Measurements from ENCODE around the gene NCAPG.

NCAPG gene

GRCh38 chr4:17869327-17869726 lies 58.5 kb downstream of the NCAPG start:
- H3K4me3 ChIP-seq (ENCODE audit: low read depth, low read length) = no peak overlapping the region
- no peak for DNase-seq (ENCODE audit: low read depth)
- TF ChIP-seq CTCF (conservative IDR thresholded peaks at IDR 0.05; ENCODE audit: low read depth, low read length) = no peak

DNA sequence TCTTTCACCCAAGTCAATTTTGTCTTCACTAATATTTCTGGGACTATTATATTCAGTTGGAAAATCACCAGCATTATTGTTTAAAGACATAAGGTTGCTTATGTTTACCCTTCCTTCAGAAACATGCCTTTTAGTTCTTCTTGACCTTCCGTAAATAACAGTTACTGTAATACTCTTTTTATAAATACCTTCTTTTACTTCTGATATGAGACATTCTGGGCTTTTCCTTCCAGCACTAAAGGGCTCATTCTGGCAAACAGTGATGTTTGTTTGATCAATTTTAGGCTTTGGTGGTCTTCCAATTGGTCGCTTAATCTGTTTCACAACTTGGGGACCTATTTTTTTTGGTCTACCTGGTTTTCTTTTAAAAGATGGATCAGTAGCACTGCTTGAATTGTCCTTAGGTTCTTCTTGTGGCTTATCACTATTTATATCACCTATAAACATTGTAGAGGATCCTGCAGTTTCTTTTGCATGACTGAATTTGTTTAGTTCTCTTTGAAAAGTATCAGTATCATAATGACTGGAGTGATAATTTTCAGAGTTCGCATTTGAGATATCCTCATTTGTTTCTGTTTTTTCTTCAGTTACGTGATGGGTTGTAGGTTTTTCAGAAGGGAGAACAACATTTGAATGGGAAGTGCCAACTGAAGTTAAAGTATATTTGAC lies 64.8 kb downstream of the NCAPG start:
- no peak for DNase-seq (ENCODE audit: low read depth)
- H3K4me3 ChIP-seq (ENCODE audit: low read depth, low read length) = no peak overlapping the region
- TF ChIP-seq CTCF (conservative IDR thresholded peaks at IDR 0.05; ENCODE audit: low read depth, low read length) = no peak

- no peak overlapping the region for H3K4me3 ChIP-seq (ENCODE audit: low read depth, low read length)
- no peak for TF ChIP-seq CTCF (conservative IDR thresholded peaks at IDR 0.05; ENCODE audit: low read depth, low read length)
- DNase-seq (ENCODE audit: low read depth) = no peak
Observed at GRCh38 chr4:17876943-17877342, 66.2 kb downstream of the NCAPG start.

- DNase-seq (ENCODE audit: low read depth) = no peak
- no peak for TF ChIP-seq CTCF (conservative IDR thresholded peaks at IDR 0.05; ENCODE audit: low read depth, low read length)
- no peak overlapping the region for H3K4me3 ChIP-seq (ENCODE audit: low read depth, low read length)
Observed at GRCh38 chr4:17877661-17878060, 66.9 kb downstream of the NCAPG start.

- no peak for TF ChIP-seq CTCF (conservative IDR thresholded peaks at IDR 0.05; ENCODE audit: low read depth, low read length)
- H3K4me3 ChIP-seq (ENCODE audit: low read depth, low read length) = no peak overlapping the region
- DNase-seq (ENCODE audit: low read depth) = peak; percentile 12
Observed at GRCh38 chr4:17884063-17884462, 73.3 kb downstream of the NCAPG start.

DNA sequence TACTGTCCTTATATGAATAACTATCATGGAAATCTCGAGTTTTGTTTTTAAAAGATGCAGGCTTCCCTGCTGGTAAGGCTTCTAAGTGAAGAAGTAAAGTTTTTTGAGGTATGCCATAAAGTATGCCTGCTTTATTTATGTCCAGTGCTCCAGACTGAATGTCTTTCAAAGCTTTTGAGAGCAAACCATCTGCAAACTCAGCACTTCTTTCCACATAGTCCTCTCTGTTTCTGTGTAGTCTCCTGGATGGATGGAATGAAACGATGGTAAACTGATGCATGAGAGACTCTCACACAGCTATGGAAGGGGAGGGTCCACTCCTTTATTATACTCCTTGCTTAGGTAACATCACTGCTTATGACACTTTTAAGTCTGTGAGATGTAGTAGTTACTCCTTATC lies 73.7 kb downstream of the NCAPG start:
- no peak for DNase-seq (ENCODE audit: low read depth)
- no peak overlapping the region for H3K4me3 ChIP-seq (ENCODE audit: low read depth, low read length)
- no peak for TF ChIP-seq CTCF (conservative IDR thresholded peaks at IDR 0.05; ENCODE audit: low read depth, low read length)

GRCh38 chr4:17889692-17890091 lies 78.9 kb downstream of the NCAPG start:
- DNase-seq (ENCODE audit: low read depth) = no peak
- no peak overlapping the region for H3K4me3 ChIP-seq (ENCODE audit: low read depth, low read length)
- TF ChIP-seq CTCF (conservative IDR thresholded peaks at IDR 0.05; ENCODE audit: low read depth, low read length) = no peak

All from choroid plexus epithelial cell (primary cell).